ENCODE data around the gene PHF11. TPM values are rescaled to one million over a fixed set of nuclear protein-coding genes. Genes with fewer than 3 reads are reported as not detected.

PHF11 gene
- total RNA-seq, 1 donor from 2014 or later, result 6.6 TPM

DNA sequence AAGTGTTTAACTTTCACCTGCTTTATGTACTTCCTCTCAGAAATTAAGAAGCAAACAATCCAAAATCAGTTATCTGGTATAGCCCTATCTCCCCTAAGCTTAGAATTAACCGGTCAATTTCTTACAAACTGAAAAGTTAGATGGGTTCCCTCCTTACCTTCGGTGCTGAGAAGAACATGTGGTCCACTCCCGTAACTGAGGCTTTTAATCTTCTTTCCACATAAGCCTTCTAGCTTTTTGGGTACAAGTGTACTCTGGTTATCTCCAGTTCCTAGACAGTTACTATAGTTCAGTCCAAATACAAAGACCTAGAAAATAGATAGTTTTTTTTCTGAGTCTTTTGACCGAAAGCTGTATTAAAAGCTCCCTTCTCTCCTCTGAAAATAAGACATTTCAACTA is 70.7 kb downstream of the PHF11 start:
- H4K20me1 ChIP-seq (ENCODE audit: low read depth), result no peaks in the 10 kb centered on the region
- no peak overlapping the region for H3K27ac ChIP-seq
- H3F3A ChIP-seq (ENCODE audit: low read depth), result no peaks in the 10 kb centered on the region
- H3K27me3 ChIP-seq, result no peaks in the 10 kb centered on the region
- H3K36me3 ChIP-seq, result no peaks in the 10 kb centered on the region
- Mint-ChIP-seq H3K36me3 (peaks cover 24% of the 10 kb centered on the region), H3K27me3 (ENCODE audit: insufficient read depth, low read depth) (peaks cover 3% of the 10 kb centered on the region), H3K27ac (no peak overlapping the region), H3K9me3 (peaks cover 9% of the 10 kb centered on the region), H3K4me1 (no peaks in the 10 kb centered on the region), H3K4me3 (no peak overlapping the region)
- no peaks in the 10 kb centered on the region for H3K9me3 ChIP-seq (ENCODE audit: low read depth)
- H3K4me3 ChIP-seq, result no peak overlapping the region
- TF ChIP-seq EZH2phosphoT487 (IDR thresholded peaks at IDR 0.05) (no peak), EZH2 (IDR thresholded peaks at IDR 0.05) (no peak)
- TF ChIP-seq, protein P1, sequence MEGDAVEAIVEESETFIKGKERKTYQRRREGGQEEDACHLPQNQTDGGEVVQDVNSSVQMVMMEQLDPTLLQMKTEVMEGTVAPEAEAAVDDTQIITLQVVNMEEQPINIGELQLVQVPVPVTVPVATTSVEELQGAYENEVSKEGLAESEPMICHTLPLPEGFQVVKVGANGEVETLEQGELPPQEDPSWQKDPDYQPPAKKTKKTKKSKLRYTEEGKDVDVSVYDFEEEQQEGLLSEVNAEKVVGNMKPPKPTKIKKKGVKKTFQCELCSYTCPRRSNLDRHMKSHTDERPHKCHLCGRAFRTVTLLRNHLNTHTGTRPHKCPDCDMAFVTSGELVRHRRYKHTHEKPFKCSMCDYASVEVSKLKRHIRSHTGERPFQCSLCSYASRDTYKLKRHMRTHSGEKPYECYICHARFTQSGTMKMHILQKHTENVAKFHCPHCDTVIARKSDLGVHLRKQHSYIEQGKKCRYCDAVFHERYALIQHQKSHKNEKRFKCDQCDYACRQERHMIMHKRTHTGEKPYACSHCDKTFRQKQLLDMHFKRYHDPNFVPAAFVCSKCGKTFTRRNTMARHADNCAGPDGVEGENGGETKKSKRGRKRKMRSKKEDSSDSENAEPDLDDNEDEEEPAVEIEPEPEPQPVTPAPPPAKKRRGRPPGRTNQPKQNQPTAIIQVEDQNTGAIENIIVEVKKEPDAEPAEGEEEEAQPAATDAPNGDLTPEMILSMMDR (IDR thresholded peaks at IDR 0.05), result no peak
- DNase-seq (ENCODE audit: low spot score), result no peak
- no peak overlapping the region for H3K4me2 ChIP-seq
- no peak overlapping the region for H3K9ac ChIP-seq
- H2AFZ ChIP-seq (replicated peaks), result no peak overlapping the region
- no peaks in the 10 kb centered on the region for H3K79me2 ChIP-seq (ENCODE audit: low read depth)
- no peaks in the 10 kb centered on the region for H3K4me1 ChIP-seq

DNA sequence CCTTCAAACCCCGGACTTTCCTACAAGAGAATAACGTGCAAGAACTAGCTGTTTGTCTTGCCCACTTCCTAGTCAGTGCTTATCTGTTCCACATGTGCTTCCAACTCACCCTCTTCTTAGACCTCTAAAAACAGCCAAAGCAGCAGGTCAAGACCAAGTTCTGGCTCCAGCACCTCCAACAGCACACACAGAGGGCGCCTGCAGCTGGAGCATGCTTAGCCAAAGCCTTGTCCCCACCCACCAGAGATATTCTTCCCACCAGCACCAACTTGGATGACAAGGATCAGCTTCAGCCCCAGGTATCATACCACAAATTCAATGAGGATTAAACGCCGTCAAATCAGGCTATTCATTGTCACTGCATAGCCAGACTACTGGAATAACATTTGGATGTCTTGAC is 71.7 kb downstream of the PHF11 start:
- Mint-ChIP-seq H3K9me3 (peaks cover 9% of the 10 kb centered on the region), H3K36me3 (peaks cover 24% of the 10 kb centered on the region), H3K4me1 (no peaks in the 10 kb centered on the region), H3K4me3 (no peak overlapping the region), H3K27me3 (ENCODE audit: insufficient read depth, low read depth) (peaks cover 3% of the 10 kb centered on the region), H3K27ac (no peak overlapping the region)
- Histone ChIP-seq H3K9ac (no peak overlapping the region), H3K27ac (no peak overlapping the region), H3K9me3 (ENCODE audit: low read depth) (no peaks in the 10 kb centered on the region), H3K36me3 (no peaks in the 10 kb centered on the region), H3F3A (ENCODE audit: low read depth) (no peaks in the 10 kb centered on the region), H3K79me2 (ENCODE audit: low read depth) (no peaks in the 10 kb centered on the region), H2AFZ (replicated peaks) (no peak overlapping the region), H3K4me2 (no peak overlapping the region), H3K4me1 (no peaks in the 10 kb centered on the region), H3K4me3 (no peak overlapping the region), H4K20me1 (ENCODE audit: low read depth) (no peaks in the 10 kb centered on the region), H3K27me3 (no peaks in the 10 kb centered on the region)
- TF ChIP-seq EZH2phosphoT487 (IDR thresholded peaks at IDR 0.05) (no peak), EZH2 (IDR thresholded peaks at IDR 0.05) (no peak)
- TF ChIP-seq, protein P1 (IDR thresholded peaks at IDR 0.05), result no peak
- DNase-seq (ENCODE audit: low spot score), result no peak

- no peak overlapping the region for H2AFZ ChIP-seq (replicated peaks)
- no peak overlapping the region for H3K27ac Mint-ChIP-seq
- H3K79me2 ChIP-seq (ENCODE audit: low read depth), result no peaks in the 10 kb centered on the region
- DNase-seq (ENCODE audit: low spot score), result no peak
- H3K9ac ChIP-seq, result no peak overlapping the region
- no peak overlapping the region for H3K4me3 Mint-ChIP-seq
- H3F3A ChIP-seq (ENCODE audit: low read depth), result no peaks in the 10 kb centered on the region
- peaks cover 16% of the 10 kb centered on the region for H3K36me3 Mint-ChIP-seq
- no peak for TF ChIP-seq EZH2phosphoT487 (IDR thresholded peaks at IDR 0.05)
- no peak for TF ChIP-seq EZH2 (IDR thresholded peaks at IDR 0.05)
- TF ChIP-seq, protein P1 (IDR thresholded peaks at IDR 0.05), result no peak
- H3K4me3 ChIP-seq, result no peak overlapping the region
- no peak overlapping the region for H3K4me2 ChIP-seq
- no peak overlapping the region for H3K27ac ChIP-seq
- H3K9me3 ChIP-seq (ENCODE audit: low read depth), result no peaks in the 10 kb centered on the region
- no peaks in the 10 kb centered on the region for H4K20me1 ChIP-seq (ENCODE audit: low read depth)
- no peaks in the 10 kb centered on the region for H3K36me3 ChIP-seq
- no peaks in the 10 kb centered on the region for H3K4me1 ChIP-seq
- no peaks in the 10 kb centered on the region for H3K27me3 ChIP-seq
- H3K27me3 Mint-ChIP-seq (ENCODE audit: insufficient read depth, low read depth), result no peaks in the 10 kb centered on the region
- H3K4me1 Mint-ChIP-seq, result no peaks in the 10 kb centered on the region
- H3K9me3 Mint-ChIP-seq, result peaks cover 3% of the 10 kb centered on the region
Measured at GRCh38 chr13:49569993-49570689, 74.4 kb downstream of the PHF11 start.

All from neural progenitor cell (in vitro differentiated cells).